HepG2 (cell line): ENCODE measurements around the gene TAS2R38. TPM values are rescaled to one million over a fixed set of nuclear protein-coding genes. Genes with fewer than 3 reads are reported as not detected.

Source experiments
- ATAC-seq: fragments of 200-7000 bp; cut with Tn5 transposase; 3 replicates; pipeline ENCODE4 v1.9.1; 2020; ENCODE audit warnings: mild to moderate bottlenecking, moderate library complexity
- BruUV-seq: library from RNA; stranded (reverse); fragments of 400-500 nt; replicated peaks from 2 replicates; lab custom pipeline; 2021; lab: Mats Ljungman, UMichigan
- CTCF ChIA-PET: fragments of 300-600 bp; formaldehyde crosslinking; extraction: SDS; loops from one replicate; lab custom pipeline; 2021; ENCODE audit warnings: low total read pairs, inconsistent platforms, low intra/inter-chr PET ratio; lab: Yijun Ruan, JAX
- POLR2A ChIA-PET: fragments of 350-600 bp; sonication (Branson Sonifier 250); formaldehyde crosslinking; loops from one replicate; lab custom pipeline; 2020; ENCODE audit warnings: antibody characterized with exemption, inconsistent platforms; lab: Yijun Ruan, JAX
- DNase-seq: peaks from one replicate; pipeline ENCODE4 v3.0.0-alpha.2; 2015; ENCODE audit warnings: low spot score
- FAIRE-seq: peaks from 3 replicates; lab custom pipeline; 2011; peaks lifted over from hg19 to GRCh38; lab: Jason Lieb, UNC
- H2AFZ ChIP-seq: one replicate; pipeline ENCODE4 v1.6.1; 2011; ENCODE audit warnings: low read length, inconsistent platforms
- H3K27ac ChIP-seq: fragments of 300-600 bp; 3 replicates; pipeline ENCODE4 v1.8.0; 2011; ENCODE audit warnings: mixed run types, mild to moderate bottlenecking, mixed read lengths, low read length, inconsistent platforms; ENCODE audit not compliant: insufficient read depth; ENCODE audit errors: extremely low read length
- H3K27me3 ChIP-seq, 2 experiments: fragments of 200-600 bp in 1 of 2; 2 replicates in 1 of 2; 3 replicates in 1 of 2; pipeline versions ENCODE4 v1.6.0 to v1.8.0; 2011; ENCODE audit warnings: low read length in 2 of 2, mild to moderate bottlenecking in 2 of 2, moderate library complexity in 2 of 2, inconsistent platforms in 1 of 2; ENCODE audit not compliant: insufficient read depth in 2 of 2, control insufficient read depth in 1 of 2
- H3K36me3 ChIP-seq, 2 experiments: fragments of 200-600 bp in 1 of 2; replicated peaks in 1 of 2; 2 replicates in 1 of 2; 3 replicates in 1 of 2; pipeline versions ENCODE4 v1.5.1 to v1.8.0; 2011; ENCODE audit warnings: low read length in 2 of 2, inconsistent platforms in 1 of 2; ENCODE audit not compliant: insufficient read depth in 2 of 2, control insufficient read depth in 1 of 2
- H3K4me1 ChIP-seq: 2 replicates; pipeline ENCODE4 v1.5.1; 2012; ENCODE audit warnings: low read length, inconsistent platforms; ENCODE audit not compliant: insufficient read depth
- H3K4me2 ChIP-seq: 2 replicates; pipeline ENCODE4 v1.6.0; 2011; ENCODE audit warnings: low read depth, low read length, inconsistent platforms
- H3K4me3 ChIP-seq, 3 experiments: fragments of 200-600 bp in 1 of 3; sonication (generic), shearing (Covaris generic) in 1 of 3; replicated peaks in 1 of 3; 2 replicates each; pipeline ENCODE4 v1.5.1; 2011 to 2016; ENCODE audit warnings: low read length in 3 of 3, inconsistent platforms in 2 of 3, low read depth in 2 of 3, mild to moderate bottlenecking in 2 of 3, control low read depth in 1 of 3, mixed read lengths in 1 of 3; ENCODE audit not compliant: insufficient read depth in 1 of 3
- H3K79me2 ChIP-seq: one replicate; pipeline ENCODE4 v1.6.1; 2011; ENCODE audit warnings: low read length, inconsistent platforms; ENCODE audit not compliant: insufficient read depth
- H3K9ac ChIP-seq: 2 replicates; pipeline ENCODE4 v1.6.0; 2011; ENCODE audit warnings: mild to moderate bottlenecking, low read depth, low read length, inconsistent platforms; ENCODE audit not compliant: insufficient read depth
- H3K9me3 ChIP-seq: 2 replicates; pipeline ENCODE4 v1.5.1; 2012; ENCODE audit warnings: mild to moderate bottlenecking, low read length
- H4K20me1 ChIP-seq: 2 replicates; pipeline ENCODE4 v1.6.0; 2011; ENCODE audit warnings: inconsistent platforms, mild to moderate bottlenecking, low read length, moderate library complexity; ENCODE audit not compliant: insufficient read depth
- AHDC1 ChIP-seq: sonication (generic); formaldehyde crosslinking; IDR thresholded peaks from 2 replicates; pipeline ENCODE4 v1.5.1; 2020; ENCODE audit warnings: mild to moderate bottlenecking, missing genetic modification reagents, borderline replicate concordance
- CEBPZ ChIP-seq: IDR thresholded peaks from 2 replicates; pipeline ENCODE4 v1.6.1; 2012; ENCODE audit warnings: low read length, improper control_type of control experiment
- ELF1 ChIP-seq: sonication (generic); formaldehyde crosslinking; IDR thresholded peaks from 2 replicates; pipeline ENCODE4 v1.4.0; 2020; ENCODE audit warnings: missing genetic modification reagents
- HHEX ChIP-seq: IDR thresholded peaks from 2 replicates; pipeline ENCODE4 v1.6.1; 2016; ENCODE audit warnings: control low read depth
- HOXA9 ChIP-seq: sonication (generic); formaldehyde crosslinking; IDR thresholded peaks from 2 replicates; pipeline ENCODE4 v1.8.1; 2022; ENCODE audit warnings: missing genetic modification reagents, mild to moderate bottlenecking, moderate library complexity, borderline replicate concordance
- PPARG ChIP-seq: conservative IDR thresholded peaks from 2 replicates; pipeline ENCODE4 v1.6.1; 2016; ENCODE audit warnings: missing biosample characterization, missing genetic modification reagents
- SOX13 ChIP-seq, 3 experiments: fragments of 450-650 bp in 1 of 3; sonication (generic) in 1 of 3; formaldehyde crosslinking in 1 of 3; IDR thresholded peaks in 2 of 3; conservative IDR thresholded peaks in 1 of 3; 2 replicates each; pipeline versions ENCODE4 v1.5.0 to v1.6.1; 2016 to 2020; ENCODE audit warnings: antibody characterized with exemption in 1 of 3, mild to moderate bottlenecking in 1 of 3, missing compliant biosample characterization in 1 of 3, missing genetic modification reagents in 1 of 3, moderate library complexity in 1 of 3
- SP1 ChIP-seq, 2 experiments: fragments of 450-650 bp in 1 of 2; sonication (generic) in 1 of 2; formaldehyde crosslinking in 1 of 2; IDR thresholded peaks; 2 replicates each; pipeline versions ENCODE4 v1.4.0 to v1.6.1; 2016 to 2020; ENCODE audit warnings: missing genetic modification reagents in 1 of 2
- TAF1 ChIP-seq: sonication (generic); formaldehyde crosslinking; IDR thresholded peaks from 2 replicates; pipeline ENCODE4 v1.4.0; 2020; ENCODE audit warnings: missing genetic modification reagents
- TOE1 ChIP-seq: sonication (generic); formaldehyde crosslinking; IDR thresholded peaks from 2 replicates; pipeline ENCODE4 v1.4.0; 2020; ENCODE audit warnings: mild to moderate bottlenecking, missing genetic modification reagents
- ZNF136 ChIP-seq: sonication (generic); formaldehyde crosslinking; IDR thresholded peaks from 2 replicates; pipeline ENCODE4 v1.8.1; 2022; ENCODE audit warnings: low read depth, mild to moderate bottlenecking, moderate library complexity, missing genetic modification reagents
- ZNF674 ChIP-seq: sonication (generic); formaldehyde crosslinking; IDR thresholded peaks from 2 replicates; pipeline ENCODE4 v1.5.0; 2020; ENCODE audit warnings: low read depth, mild to moderate bottlenecking, missing genetic modification reagents
- ZNF766 ChIP-seq: sonication (generic); formaldehyde crosslinking; IDR thresholded peaks from 2 replicates; pipeline ENCODE4 v1.5.0; 2020; ENCODE audit warnings: missing genetic modification reagents, borderline replicate concordance
- WGBS: methylation state at CpG from one replicate; pipeline ENCODE4 v1.1.6; 2017; ENCODE audit warnings: low lambda C conversion rate; 5-methylcytosine and 5-hydroxymethylcytosine counted together
- in situ Hi-C: cut with HindIII; loops from 2 replicates; pipeline ENCODE4 v1.10.0; 2017; ENCODE audit warnings: low pct_unique_long_range_greater_than_20kb; ENCODE audit not compliant: extremely low pct_ligation_motif_present
- intact Hi-C: fragments of 100-400 bp; cut with micrococcal nuclease; formaldehyde crosslinking; loops from one replicate; pipeline ENCODE4 v1.10.0; 2022; ENCODE audit not compliant: unreplicated experiment
- polyA plus RNA-seq, 8 experiments: library from polyadenylated mRNA; depleted of rRNA in 3 of 8; stranded (reverse) in 7 of 8; unstranded in 1 of 8; fragments of >200 nt; fragmentation: Illumina TruSeq in 4 of 8; extraction: Trizol in 4 of 8; gene quantifications; 2 replicates each; pipeline versions ENCODE4 v1.2.1 to v1.2.3, GENCODE V29; 2011 to 2016; ENCODE audit warnings: low read depth in 4 of 8, missing spikeins in 1 of 8, mixed read lengths in 1 of 8; ENCODE audit not compliant: insufficient read depth in 1 of 8
- total RNA-seq, 5 experiments: library from RNA; depleted of rRNA; stranded (reverse); fragments of >200 nt; fragmentation: Illumina TruSeq; extraction: Trizol; gene quantifications; 2 replicates each; pipeline ENCODE4 v1.2.3, GENCODE V29; 2016; ENCODE audit warnings: low read depth in 1 of 5

TAS2R38 gene
- total and polyA plus RNA-seq, 2 of the 13 experiments (the other 11 are each of a cell fraction or from before 2014, with no cell fraction given), result not detected

- Histone ChIP-seq H3K4me3 (no peak overlapping the region), H3K79me2 (no peaks in the 10 kb centered on the region), H3K36me3 (no peaks in the 10 kb centered on the region), H3K9ac (no peak overlapping the region), H3K27me3 (no peaks in the 10 kb centered on the region), H2AFZ (no peak overlapping the region), H3K27ac (no peak overlapping the region), H3K9me3 (no peaks in the 10 kb centered on the region), H3K4me1 (no peaks in the 10 kb centered on the region), H3K4me2 (no peak overlapping the region), H4K20me1 (no peaks in the 10 kb centered on the region)
- FAIRE-seq (no peak), ATAC-seq (no peak), DNase-seq (no peak)
- intact Hi-C loops (no loop called here), in situ Hi-C loops (no loop called here)
- TF ChIP-seq HOXA9 (CRISPR knock-in tag) (no peak), ZNF766 (CRISPR knock-in tag) (no peak), SP1 (IDR thresholded peaks at IDR 0.05) (no peak), SP1 (CRISPR knock-in tag; IDR thresholded peaks at IDR 0.05) (no peak), SOX13 (IDR thresholded peaks at IDR 0.05) (no peak), SOX13 (CRISPR knock-in tag; conservative IDR thresholded peaks at IDR 0.05 in 1 of 2, IDR thresholded peaks at IDR 0.05 in 1 of 2) (no peak), ZNF136 (CRISPR knock-in tag) (no peak), ZNF674 (CRISPR knock-in tag) (no peak), TAF1 (no peak), AHDC1 (no peak), TOE1 (CRISPR knock-in tag) (no peak), ELF1 (CRISPR knock-in tag) (no peak), HHEX (CRISPR knock-in tag) (no peak), PPARG (CRISPR knock-in tag) (no peak), CEBPZ (no peak)
- WGBS, result 6% methylated on average over 2 of the region's 2 CpGs
- BruUV-seq, result no TSS peak
- ChIA-PET CTCF (no interaction called here), POLR2A (no interaction called here)
Measured at GRCh38 chr7:141949451-141949850, 24.1 kb downstream of the TAS2R38 start.
